ENCODE results near the gene PANK2. TPM values are rescaled to one million over a fixed set of nuclear protein-coding genes. Genes with fewer than 3 reads are reported as not detected.

The PANK2 gene
- total and polyA plus RNA-seq, 10 donors = 23.0 to 74.4 (median 64.3) TPM

DNA sequence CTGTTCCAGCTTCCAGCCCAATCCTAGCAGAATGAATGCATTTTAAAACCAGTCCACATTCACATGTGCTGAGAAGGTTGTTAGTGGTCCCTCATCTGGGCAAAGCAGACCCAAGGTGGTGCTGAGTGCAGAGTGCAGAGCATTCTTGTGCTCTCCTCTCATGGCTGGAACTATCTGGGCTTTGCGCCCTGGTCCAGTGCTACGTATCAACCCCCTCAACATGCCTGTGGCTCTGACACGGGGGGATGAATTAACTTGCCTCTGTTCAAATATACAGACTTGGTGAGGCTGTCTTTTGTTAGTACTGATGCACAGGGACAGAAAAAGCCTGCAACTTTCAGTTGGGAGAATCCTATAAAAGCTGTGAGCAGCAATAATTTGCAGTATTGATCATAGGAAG lies 42.5 kb downstream of the PANK2 start:
- WGBS, 5 donors = 85 to 100% (median 91%) methylated on average over 3 of the region's 3 CpGs
- peaks cover 0 to 59% (median 4%) of the 10 kb centered on the region in 6 donors for H3K36me3 ChIP-seq
- no peaks in the 10 kb centered on the region for H3K27me3 ChIP-seq (replicated peaks in 1 of 7)
- no peak overlapping the region for H3K4me3 ChIP-seq
- peaks cover 10 to 90% (median 60%) of the 10 kb centered on the region in 6 donors for H3K4me1 ChIP-seq
- H3K27ac ChIP-seq = peak overlapping the region in 6 of 8 donors; percentile 71 to 85 (median 78)
- intact Hi-C loops (cut with DNase I; ENCODE audit: low total_unique reads) = no loop called here
- no peaks in the 10 kb centered on the region for H3K9me3 ChIP-seq
- TF ChIP-seq POLR2A (IDR thresholded peaks at IDR 0.05) = no peak
- peak in 2 of 3 donors; percentile 22 to 37 for TF ChIP-seq POLR2AphosphoS5 (IDR thresholded peaks at IDR 0.05)
- no peak for DNase-seq

DNA sequence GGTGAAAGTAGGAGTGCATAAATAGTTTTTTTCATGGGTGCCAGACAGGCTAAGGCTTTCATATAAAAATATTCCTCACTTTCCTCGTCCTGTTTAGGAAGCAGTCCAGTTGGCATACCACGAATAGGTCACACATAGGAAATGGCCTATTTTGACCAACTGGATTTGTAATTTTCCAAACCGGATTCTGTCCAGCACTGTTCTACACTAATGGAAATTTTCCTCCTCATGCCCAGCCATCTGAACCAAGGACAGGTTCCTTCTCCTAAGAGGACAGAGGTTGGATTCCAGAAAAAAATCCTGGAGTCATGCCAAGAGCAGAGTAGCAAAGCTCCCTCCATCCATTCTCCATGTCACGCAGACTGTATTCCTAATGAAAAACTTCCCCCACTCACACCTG lies 43.1 kb downstream of the PANK2 start:
- Histone ChIP-seq H3K9me3 (no peaks in the 10 kb centered on the region), H3K4me1 (peaks cover 6 to 84% (median 54%) of the 10 kb centered on the region in 6 donors), H3K27me3 (replicated peaks in 1 of 7) (no peaks in the 10 kb centered on the region), H3K36me3 (peaks cover 0 to 64% (median 4%) of the 10 kb centered on the region in 6 donors), H3K4me3 (peak overlapping the region in 7 of 8 donors; percentile 11 to 62 (median 24)), H3K27ac (peak overlapping the region; percentile 62 to 85 (median 75))
- DNase-seq = no peak
- 56 to 74% (median 67%) methylated on average over 4 of the region's 4 CpGs for WGBS, 5 donors
- intact Hi-C loops (cut with DNase I; ENCODE audit: low total_unique reads) = no loop called here
- TF ChIP-seq CTCF (IDR thresholded peaks at IDR 0.05 in 8 of 11, conservative IDR thresholded peaks at IDR 0.05 in 3 of 11) (no peak), POLR2AphosphoS5 (IDR thresholded peaks at IDR 0.05) (no peak), POLR2A (IDR thresholded peaks at IDR 0.05) (no peak)

DNA sequence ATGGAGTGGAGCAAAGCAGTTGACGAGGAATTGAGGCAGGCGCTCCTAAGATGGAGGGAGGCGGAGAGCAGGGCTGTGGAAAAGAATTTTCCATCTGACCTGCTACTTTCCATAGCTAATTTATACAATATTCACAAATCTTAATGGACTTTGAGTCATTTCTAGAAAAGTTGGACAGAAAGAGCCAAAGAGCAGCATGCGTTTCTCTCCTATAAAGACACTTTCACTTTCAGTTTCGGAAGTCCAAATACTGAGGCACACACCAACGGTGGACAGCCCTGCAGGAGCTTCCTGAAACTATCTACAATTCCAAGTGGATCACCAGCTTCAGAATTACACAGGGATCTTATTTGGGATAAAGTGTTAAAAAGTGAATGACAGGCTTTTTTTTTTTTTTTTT lies 43.5 kb downstream of the PANK2 start:
- peak overlapping the region; percentile 11 to 62 (median 20) for H3K4me3 ChIP-seq
- peak overlapping the region; percentile 62 to 85 (median 75) for H3K27ac ChIP-seq
- H3K4me1 ChIP-seq = peaks cover 5 to 79% (median 51%) of the 10 kb centered on the region in 6 donors
- H3K9me3 ChIP-seq = peaks cover 0 to 4% (median 0%) of the 10 kb centered on the region in 8 donors
- TF ChIP-seq CTCF (IDR thresholded peaks at IDR 0.05 in 8 of 11, conservative IDR thresholded peaks at IDR 0.05 in 3 of 11) (no peak), POLR2AphosphoS5 (IDR thresholded peaks at IDR 0.05) (no peak)
- 43 to 60% (median 46%) methylated on average over 6 of the region's 6 CpGs for WGBS, 5 donors
- intact Hi-C loops (cut with DNase I; ENCODE audit: low total_unique reads) = no loop called here
- no peak for DNase-seq
- H3K36me3 ChIP-seq = peaks cover 0 to 67% (median 4%) of the 10 kb centered on the region in 6 donors
- H3K27me3 ChIP-seq (replicated peaks in 1 of 7) = no peaks in the 10 kb centered on the region

DNA sequence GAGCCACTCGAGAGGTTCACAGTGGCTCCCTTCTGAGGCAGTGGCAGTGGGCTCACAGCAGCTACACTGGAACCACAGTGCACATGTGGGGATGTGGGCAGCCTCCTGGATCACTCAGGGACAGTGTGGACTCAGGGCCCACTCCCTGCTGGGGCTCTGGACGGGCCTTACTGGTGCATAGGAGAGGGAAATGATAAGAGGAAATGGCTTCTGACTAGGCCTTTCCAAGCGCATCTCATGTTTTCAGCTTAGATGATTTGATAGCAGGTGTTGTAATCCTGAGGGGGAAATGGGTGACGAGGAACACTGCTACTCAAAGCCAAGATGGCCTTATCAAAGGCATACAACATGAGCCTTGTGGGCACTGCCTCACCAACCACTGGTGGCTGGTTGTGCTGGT lies 44.0 kb downstream of the PANK2 start:
- no peaks in the 10 kb centered on the region for H3K27me3 ChIP-seq (replicated peaks in 1 of 7)
- TF ChIP-seq POLR2AphosphoS5 (IDR thresholded peaks at IDR 0.05) (peak in 2 of 3 donors; percentile 15 to 36), CTCF (IDR thresholded peaks at IDR 0.05 in 8 of 11, conservative IDR thresholded peaks at IDR 0.05 in 3 of 11) (peak in 1 of 11 experiments; percentile 7), POLR2A (IDR thresholded peaks at IDR 0.05) (no peak)
- intact Hi-C loops (cut with DNase I; ENCODE audit: low total_unique reads) = no loop called here
- H3K4me1 ChIP-seq = peaks cover 5 to 74% (median 45%) of the 10 kb centered on the region in 6 donors
- DNase-seq = no peak
- H3K9me3 ChIP-seq = peaks cover 0 to 9% (median 0%) of the 10 kb centered on the region in 8 donors
- peak overlapping the region in 3 of 8 donors; percentile 11 to 62 (median 32) for H3K4me3 ChIP-seq
- peak overlapping the region; percentile 62 to 85 (median 75) for H3K27ac ChIP-seq
- 41 to 58% (median 50%) methylated on average over 4 of the region's 4 CpGs for WGBS, 5 donors
- H3K36me3 ChIP-seq = peaks cover 0 to 71% (median 4%) of the 10 kb centered on the region in 6 donors

All from spleen (tissue), 11 donors.